ENCODE data around the gene WNT3. TPM values are rescaled to one million over a fixed set of nuclear protein-coding genes. Genes with fewer than 3 reads are reported as not detected.

The WNT3 gene
- total and polyA plus RNA-seq, 4 donors: 0.74 to 2.9 (median 1.4) TPM

- no peak for TF ChIP-seq CTCF (IDR thresholded peaks at IDR 0.05; ENCODE audit: control extremely low read depth, extremely low read depth)
- Histone ChIP-seq H3K4me3 (no peak overlapping the region), H3K27me3 (ENCODE audit: control insufficient read depth in 3 of 3, insufficient read depth in 3 of 3, low read length in 2 of 3) (peaks cover 0 to 4% (median 0%) of the 10 kb centered on the region in 3 donors), H3K27ac (ENCODE audit: low read depth in 1 of 2, low read length in 1 of 2) (no peak overlapping the region), H3K36me3 (ENCODE audit: control insufficient read depth in 4 of 4, insufficient read depth in 4 of 4, low read length in 4 of 4) (no peaks in the 10 kb centered on the region), H3K9ac (ENCODE audit: insufficient read depth in 1 of 2, low read length in 2 of 2) (no peak overlapping the region), H3K4me1 (ENCODE audit: control insufficient read depth in 5 of 5, insufficient read depth in 5 of 5, low read length in 5 of 5) (peaks cover 3 to 23% (median 13%) of the 10 kb centered on the region in 5 donors), H3K9me3 (ENCODE audit: control insufficient read depth in 4 of 4, insufficient read depth in 3 of 4, low read length in 3 of 4) (no peaks in the 10 kb centered on the region)
- DNase-seq (no peak), ATAC-seq (ENCODE audit: insufficient read depth, low FRiP score) (no peak)
- WGBS, 2 donors: 91 to 93% methylated on average over 21 of the region's 21 CpGs
Observed at GRCh38 chr17:46766493-46767491, 51.7 kb downstream of the WNT3 start.

- DNase-seq: no peak
- Histone ChIP-seq H3K4me3 (no peak overlapping the region), H3K27me3 (ENCODE audit: control insufficient read depth in 3 of 3, insufficient read depth in 3 of 3, low read length in 2 of 3) (peaks cover 0 to under 1% (median 0%) of the 10 kb centered on the region in 3 donors), H3K9me3 (ENCODE audit: control insufficient read depth in 4 of 4, insufficient read depth in 3 of 4, low read length in 3 of 4) (no peaks in the 10 kb centered on the region), H3K4me1 (ENCODE audit: control insufficient read depth in 5 of 5, insufficient read depth in 5 of 5, low read length in 5 of 5) (peaks cover 3 to 20% (median 12%) of the 10 kb centered on the region in 5 donors), H3K36me3 (ENCODE audit: control insufficient read depth in 4 of 4, insufficient read depth in 4 of 4, low read length in 4 of 4) (no peaks in the 10 kb centered on the region), H3K27ac (ENCODE audit: low read depth in 1 of 2, low read length in 1 of 2) (peak overlapping the region in 1 of 2 donors; percentile 10), H3K9ac (ENCODE audit: insufficient read depth in 1 of 2, low read length in 2 of 2) (no peak overlapping the region)
- ATAC-seq (ENCODE audit: insufficient read depth, low FRiP score): no peak
- TF ChIP-seq CTCF (IDR thresholded peaks at IDR 0.05; ENCODE audit: control extremely low read depth, extremely low read depth): no peak
- 93 to 99% methylated on average over 12 of the region's 12 CpGs for WGBS, 2 donors
Observed at GRCh38 chr17:46765453-46765852, 53.0 kb downstream of the WNT3 start.

- Histone ChIP-seq H3K36me3 (ENCODE audit: control insufficient read depth in 4 of 4, insufficient read depth in 4 of 4, low read length in 4 of 4) (no peaks in the 10 kb centered on the region), H3K4me1 (ENCODE audit: control insufficient read depth in 5 of 5, insufficient read depth in 5 of 5, low read length in 5 of 5) (peaks cover 3 to 15% (median 12%) of the 10 kb centered on the region in 5 donors), H3K27ac (ENCODE audit: low read depth in 1 of 2, low read length in 1 of 2) (peak overlapping the region in 1 of 2 donors; percentile 67), H3K4me3 (no peak overlapping the region), H3K27me3 (ENCODE audit: control insufficient read depth in 3 of 3, insufficient read depth in 3 of 3, low read length in 2 of 3) (no peaks in the 10 kb centered on the region), H3K9me3 (ENCODE audit: control insufficient read depth in 4 of 4, insufficient read depth in 3 of 4, low read length in 3 of 4) (no peaks in the 10 kb centered on the region), H3K9ac (ENCODE audit: insufficient read depth in 1 of 2, low read length in 2 of 2) (no peak overlapping the region)
- DNase-seq (peak; percentile 40 to 74 (median 53)), ATAC-seq (ENCODE audit: insufficient read depth, low FRiP score) (peak; percentile 73)
- 56 to 66% methylated on average over 13 of the region's 13 CpGs for WGBS, 2 donors
- no peak for TF ChIP-seq CTCF (IDR thresholded peaks at IDR 0.05; ENCODE audit: control extremely low read depth, extremely low read depth)
Observed at GRCh38 chr17:46764709-46765401, 53.6 kb downstream of the WNT3 start.
